Measurements from ENCODE around the gene ERGIC3.

DNA sequence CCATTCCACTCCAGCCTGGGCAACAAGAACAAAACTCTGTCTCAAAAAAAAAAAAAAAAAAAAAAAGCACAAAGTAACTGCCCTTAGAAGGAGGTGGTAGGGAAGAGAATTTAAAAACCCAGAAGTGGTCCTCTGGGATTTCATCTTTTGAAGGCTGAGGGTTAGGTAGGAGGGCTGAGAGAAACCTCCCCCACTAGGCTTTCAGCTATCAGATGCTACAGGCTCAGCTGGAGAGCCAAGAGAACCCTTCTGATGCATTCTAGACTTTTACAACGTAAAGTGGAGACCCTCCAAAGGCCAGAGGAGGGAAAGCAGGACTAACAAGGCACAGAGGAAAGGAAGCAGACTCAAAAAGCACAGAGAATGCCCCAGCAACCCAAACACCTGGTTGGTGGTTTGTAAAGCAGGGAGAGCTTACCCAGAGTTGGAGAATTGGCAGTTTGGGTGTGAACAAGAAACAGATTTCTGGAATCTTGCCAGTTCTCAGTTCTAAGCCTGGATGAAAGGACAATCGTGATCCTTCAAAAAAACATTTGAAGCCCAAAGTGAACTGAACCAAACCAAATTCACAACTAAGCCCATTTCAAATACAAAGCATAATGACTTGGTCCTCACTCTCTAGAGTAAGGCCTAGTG, 50.6 kb downstream of the ERGIC3 start:
- TF ChIP-seq POLR2A (IDR thresholded peaks at IDR 0.05) (no peak), CTCF (IDR thresholded peaks at IDR 0.05) (no peak)

Data from heart left ventricle (tissue), 13 donors.